Right lobe of liver (tissue), 4 donors: ENCODE measurements around the gene C20orf144.

Source experiments
- CTCF ChIP-seq, 4 donors: fragments of 200-600 bp in 3 of 4; fragments of 450-650 bp in 1 of 4; IDR thresholded peaks; one replicate each; pipeline versions ENCODE4 v1.5.1 to v1.8.0; 2016 to 2022; ENCODE audit warnings: antibody characterized with exemption in 4 of 4, mild to moderate bottlenecking in 2 of 4
- POLR2A ChIP-seq: fragments of 450-650 bp; IDR thresholded peaks from one replicate; pipeline ENCODE4 v1.6.1; 2017; ENCODE audit warnings: antibody characterized with exemption, mild to moderate bottlenecking
- donor health status: DM: no; HTN: no; CAD: no.
- donor health status: DM: no; HTN: no; CAD: no.
- donor health status: DM: no; HTN: yes; CAD: no.

- no peak for TF ChIP-seq POLR2A
- TF ChIP-seq CTCF (IDR thresholded peaks at IDR 0.05), result no peak
Observed at GRCh38 chr20:33629979-33630378, 32.1 kb upstream of the C20orf144 start.
